ENCODE measurements around the gene RAX2. TPM values are rescaled to one million over a fixed set of nuclear protein-coding genes. Genes with fewer than 3 reads are reported as not detected.

RAX2 gene
- total and polyA plus RNA-seq, 7 donors = not detected

DNA sequence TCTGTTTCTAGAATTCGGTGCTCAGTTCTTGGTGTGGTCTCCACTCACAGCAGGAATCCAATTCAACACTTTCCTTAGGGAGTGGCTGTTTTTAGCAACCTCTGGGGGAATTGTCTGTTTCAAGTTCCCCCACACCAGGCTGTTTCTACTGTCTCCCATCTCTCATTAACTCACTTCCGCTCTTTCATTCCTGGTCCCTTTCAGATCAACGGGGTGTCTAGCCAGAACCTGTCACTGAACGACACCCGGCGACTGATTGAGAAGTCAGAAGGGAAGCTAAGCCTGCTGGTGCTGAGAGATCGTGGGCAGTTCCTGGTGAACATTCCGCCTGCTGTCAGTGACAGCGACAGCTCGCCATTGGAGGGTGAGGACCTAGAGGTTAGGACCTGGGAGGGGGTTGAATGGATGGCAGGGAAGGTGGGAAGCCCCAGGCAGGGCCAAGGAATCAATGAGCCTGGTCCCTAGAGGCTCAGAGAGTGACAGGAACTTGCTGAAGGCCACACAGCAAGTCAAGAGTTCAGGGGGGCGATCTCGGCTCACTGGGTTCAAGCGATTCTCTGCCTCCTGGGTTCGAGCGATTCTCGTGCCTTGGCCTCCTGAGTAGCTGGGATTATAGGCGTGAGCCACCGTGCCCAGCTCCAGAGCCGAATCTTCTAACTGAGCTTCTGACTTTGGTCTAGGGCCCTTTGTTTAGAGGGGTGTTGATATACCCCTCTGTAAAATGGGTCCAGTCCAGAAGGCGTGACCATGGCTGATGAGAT lies 38.3 kb downstream of the RAX2 start:
- no peak overlapping the region for H3K27ac ChIP-seq
- no peaks in the 10 kb centered on the region for H3K36me3 ChIP-seq (ENCODE audit: insufficient read depth in 1 of 2, low read depth in 1 of 2)
- DNase-seq (no peak), ATAC-seq (no peak)
- TF ChIP-seq, protein P1, sequence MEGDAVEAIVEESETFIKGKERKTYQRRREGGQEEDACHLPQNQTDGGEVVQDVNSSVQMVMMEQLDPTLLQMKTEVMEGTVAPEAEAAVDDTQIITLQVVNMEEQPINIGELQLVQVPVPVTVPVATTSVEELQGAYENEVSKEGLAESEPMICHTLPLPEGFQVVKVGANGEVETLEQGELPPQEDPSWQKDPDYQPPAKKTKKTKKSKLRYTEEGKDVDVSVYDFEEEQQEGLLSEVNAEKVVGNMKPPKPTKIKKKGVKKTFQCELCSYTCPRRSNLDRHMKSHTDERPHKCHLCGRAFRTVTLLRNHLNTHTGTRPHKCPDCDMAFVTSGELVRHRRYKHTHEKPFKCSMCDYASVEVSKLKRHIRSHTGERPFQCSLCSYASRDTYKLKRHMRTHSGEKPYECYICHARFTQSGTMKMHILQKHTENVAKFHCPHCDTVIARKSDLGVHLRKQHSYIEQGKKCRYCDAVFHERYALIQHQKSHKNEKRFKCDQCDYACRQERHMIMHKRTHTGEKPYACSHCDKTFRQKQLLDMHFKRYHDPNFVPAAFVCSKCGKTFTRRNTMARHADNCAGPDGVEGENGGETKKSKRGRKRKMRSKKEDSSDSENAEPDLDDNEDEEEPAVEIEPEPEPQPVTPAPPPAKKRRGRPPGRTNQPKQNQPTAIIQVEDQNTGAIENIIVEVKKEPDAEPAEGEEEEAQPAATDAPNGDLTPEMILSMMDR (IDR thresholded peaks at IDR 0.05) = no peak
- no peaks in the 10 kb centered on the region for H3K4me1 ChIP-seq
- intact Hi-C loops (cut with DNase I) = no loop called here
- peaks cover 0 to 8% (median 0%) of the 10 kb centered on the region in 3 donors for H3K27me3 ChIP-seq (ENCODE audit: insufficient read depth in 3 of 3, low read length in 2 of 3)
- 73 to 77% (median 74%) methylated on average over 20 of the region's 20 CpGs for WGBS, 3 donors
- no peak overlapping the region for H3K4me3 ChIP-seq
- no peaks in the 10 kb centered on the region for H3K9me3 ChIP-seq

DNA sequence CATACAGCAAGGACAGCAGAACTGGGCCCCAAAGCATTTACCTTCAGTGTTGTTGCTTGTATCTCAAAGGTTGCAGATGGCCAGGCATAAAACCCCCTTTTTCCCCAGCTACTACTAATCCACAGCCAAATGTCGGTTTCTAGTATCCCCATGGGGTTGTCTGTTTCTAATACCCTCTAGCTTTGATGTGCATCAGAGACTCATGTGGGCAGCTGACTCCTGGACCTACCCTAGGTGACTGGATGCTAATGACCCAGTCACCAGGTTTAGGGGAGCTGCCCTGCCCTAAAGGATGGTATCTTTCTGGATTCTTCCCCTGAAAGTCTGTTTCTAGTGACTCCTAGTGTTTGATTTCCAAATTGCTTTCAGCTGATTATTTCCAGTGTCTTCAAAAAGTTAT lies 39.9 kb downstream of the RAX2 start:
- intact Hi-C loops (cut with DNase I) = no loop called here
- Histone ChIP-seq H3K27ac (no peak overlapping the region), H3K9me3 (no peaks in the 10 kb centered on the region), H3K36me3 (ENCODE audit: insufficient read depth in 1 of 2, low read depth in 1 of 2) (no peaks in the 10 kb centered on the region), H3K4me1 (no peaks in the 10 kb centered on the region), H3K4me3 (no peak overlapping the region), H3K27me3 (ENCODE audit: insufficient read depth in 3 of 3, low read length in 2 of 3) (peaks cover 0 to 8% (median 0%) of the 10 kb centered on the region in 3 donors)
- DNase-seq (no peak), ATAC-seq (no peak)
- WGBS, 3 donors = 60 to 77% (median 76%) methylated on average over 1 of the region's 1 CpG
- TF ChIP-seq, protein P1 (IDR thresholded peaks at IDR 0.05) = no peak

DNA sequence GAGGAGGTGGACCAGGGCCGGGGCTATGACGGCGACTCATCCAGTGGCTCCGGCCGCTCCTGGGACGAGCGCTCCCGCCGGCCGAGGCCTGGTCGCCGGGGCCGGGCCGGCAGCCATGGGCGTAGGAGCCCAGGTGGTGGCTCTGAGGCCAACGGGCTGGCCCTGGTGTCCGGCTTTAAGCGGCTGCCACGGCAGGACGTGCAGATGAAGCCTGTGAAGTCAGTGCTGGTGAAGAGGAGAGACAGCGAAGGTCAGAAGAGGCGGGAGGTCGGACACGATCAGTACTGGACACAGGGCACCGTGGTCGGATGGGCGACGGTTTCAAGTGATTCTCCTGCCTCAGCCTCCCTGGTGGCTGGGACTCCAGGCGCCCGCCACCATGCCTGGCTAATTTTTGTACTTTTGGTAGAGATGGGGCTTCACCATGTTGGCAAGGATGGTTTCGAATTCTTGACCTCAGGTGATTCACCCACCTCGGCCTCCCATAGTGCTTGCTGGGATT lies 41.5 kb downstream of the RAX2 start:
- TF ChIP-seq, protein P1 (IDR thresholded peaks at IDR 0.05) = no peak
- H3K27ac ChIP-seq = no peak overlapping the region
- no peaks in the 10 kb centered on the region for H3K4me1 ChIP-seq
- 92 to 95% (median 92%) methylated on average over 32 of the region's 32 CpGs for WGBS, 3 donors
- no peaks in the 10 kb centered on the region for H3K9me3 ChIP-seq
- H3K4me3 ChIP-seq = no peak overlapping the region
- H3K27me3 ChIP-seq (ENCODE audit: insufficient read depth in 3 of 3, low read length in 2 of 3) = peaks cover 0 to 8% (median 0%) of the 10 kb centered on the region in 3 donors
- ATAC-seq (no peak), DNase-seq (no peak)
- intact Hi-C loops (cut with DNase I) = no loop called here
- no peaks in the 10 kb centered on the region for H3K36me3 ChIP-seq (ENCODE audit: insufficient read depth in 1 of 2, low read depth in 1 of 2)

DNA sequence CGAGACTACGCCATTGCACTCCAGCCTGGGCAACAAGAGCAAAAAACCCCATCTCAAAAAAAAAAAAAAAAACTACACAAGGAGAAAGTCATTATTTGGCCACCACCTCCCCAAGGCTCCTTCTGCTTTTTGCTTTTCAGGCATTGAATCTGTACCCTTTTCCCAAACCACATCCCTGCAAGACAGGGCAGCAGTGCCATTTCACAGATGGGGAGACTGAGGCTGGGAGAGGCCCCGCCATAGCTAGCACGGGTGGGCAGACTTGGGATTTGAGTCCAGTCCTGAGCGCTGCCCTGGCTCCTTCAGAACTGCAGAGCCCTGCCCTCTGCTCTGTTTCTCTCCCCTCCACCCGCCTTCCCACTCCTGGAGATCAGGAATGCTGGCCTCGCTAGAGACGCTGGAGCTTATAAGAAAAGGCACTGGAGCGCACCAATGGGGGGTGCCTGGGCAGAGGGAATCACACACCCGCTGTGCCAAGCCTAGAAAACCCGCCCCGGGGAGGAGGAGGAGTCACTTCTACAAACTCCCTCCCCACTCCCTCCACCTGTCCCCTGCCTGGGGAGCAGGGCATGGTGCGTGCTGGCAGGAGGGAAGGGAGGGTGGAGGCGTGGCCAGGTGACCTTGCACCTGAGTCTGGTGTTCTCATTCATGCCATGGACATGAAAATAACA lies 46.3 kb downstream of the RAX2 start:
- peaks cover 0 to 30% (median 15%) of the 10 kb centered on the region in 3 donors for H3K27me3 ChIP-seq (ENCODE audit: insufficient read depth in 3 of 3, low read length in 2 of 3)
- 24 to 27% (median 24%) methylated on average over 14 of the region's 14 CpGs for WGBS, 3 donors
- H3K36me3 ChIP-seq (ENCODE audit: insufficient read depth in 1 of 2, low read depth in 1 of 2) = no peaks in the 10 kb centered on the region
- intact Hi-C loops (cut with DNase I) = no loop called here
- H3K27ac ChIP-seq = no peak overlapping the region
- H3K9me3 ChIP-seq = no peaks in the 10 kb centered on the region
- ATAC-seq = no peak
- no peak overlapping the region for H3K4me3 ChIP-seq
- H3K4me1 ChIP-seq = no peaks in the 10 kb centered on the region
- no peak for DNase-seq
- TF ChIP-seq, protein P1 (IDR thresholded peaks at IDR 0.05) = no peak

All from psoas muscle (tissue), 8 donors.